H9 (cell line): ENCODE measurements around the gene MYH7. TPM values are rescaled to one million over a fixed set of nuclear protein-coding genes. Genes with fewer than 3 reads are reported as not detected.

ENCODE experiments used
- DNase-seq: peaks from one replicate; pipeline ENCODE4 v3.0.0-alpha.2; 2017
- H2AFZ ChIP-seq: one replicate; pipeline ENCODE4 v1.6.1; 2013; ENCODE audit warnings: mild to moderate bottlenecking, low read length, control low read depth, moderate library complexity
- H2AK5ac ChIP-seq: 2 replicates; pipeline ENCODE4 v1.6.1; 2013; ENCODE audit warnings: low read length, control low read depth, mixed read lengths; ENCODE audit not compliant: insufficient read length
- H2BK120ac ChIP-seq: one replicate; pipeline ENCODE4 v1.6.1; 2013; ENCODE audit warnings: low read depth, mild to moderate bottlenecking, low read length, control low read depth, inconsistent platforms; ENCODE audit not compliant: poor library complexity, severe bottlenecking
- H2BK12ac ChIP-seq: 2 replicates; pipeline ENCODE4 v1.6.1; 2013; ENCODE audit warnings: low read length, control low read depth, mixed read lengths, low read depth; ENCODE audit not compliant: insufficient read length
- H2BK15ac ChIP-seq: 2 replicates; pipeline ENCODE4 v1.6.1; 2013; ENCODE audit warnings: low read depth, low read length, control low read depth
- H2BK20ac ChIP-seq: one replicate; pipeline ENCODE4 v1.6.1; 2013; ENCODE audit warnings: low read depth, mild to moderate bottlenecking, low read length, control low read depth, inconsistent platforms; ENCODE audit not compliant: poor library complexity, severe bottlenecking
- H2BK5ac ChIP-seq: 2 replicates; pipeline ENCODE4 v1.6.1; 2013; ENCODE audit warnings: low read length, control low read depth, mixed read lengths; ENCODE audit not compliant: insufficient read length
- H3K14ac ChIP-seq: 2 replicates; pipeline ENCODE4 v1.6.1; 2013; ENCODE audit warnings: low read length, control low read depth; ENCODE audit not compliant: insufficient read depth
- H3K18ac ChIP-seq: 2 replicates; pipeline ENCODE4 v1.6.1; 2013; ENCODE audit warnings: low read depth, mild to moderate bottlenecking, mixed read lengths, low read length, control low read depth; ENCODE audit not compliant: insufficient read length
- H3K23ac ChIP-seq: 2 replicates; pipeline ENCODE4 v1.6.1; 2013; ENCODE audit warnings: low read length, control low read depth, mixed read lengths, low read depth; ENCODE audit not compliant: insufficient read length
- H3K23me2 ChIP-seq: 2 replicates; pipeline ENCODE4 v1.6.1; 2013; ENCODE audit warnings: low read depth, mild to moderate bottlenecking, mixed read lengths, low read length, control low read depth; ENCODE audit not compliant: insufficient read length, poor library complexity, severe bottlenecking
- H3K27ac ChIP-seq: 2 replicates; pipeline ENCODE4 v1.5.1; 2013; ENCODE audit warnings: low read length, control low read depth, mixed read lengths, low read depth; ENCODE audit not compliant: insufficient read length
- H3K27me3 ChIP-seq: 2 replicates; pipeline ENCODE4 v1.6.1; 2013; ENCODE audit warnings: low read length, control low read depth, inconsistent platforms; ENCODE audit not compliant: insufficient read depth
- H3K4ac ChIP-seq: 2 replicates; pipeline ENCODE4 v1.6.1; 2013; ENCODE audit warnings: low read depth, mild to moderate bottlenecking, control low read depth, inconsistent platforms, low read length, moderate library complexity
- H3K4me1 ChIP-seq: 2 replicates; pipeline ENCODE4 v1.6.1; 2013; ENCODE audit warnings: low read length, control low read depth, inconsistent platforms; ENCODE audit not compliant: insufficient read depth
- H3K4me2 ChIP-seq: 2 replicates; pipeline ENCODE4 v1.6.1; 2013; ENCODE audit warnings: low read length, control low read depth, mixed read lengths; ENCODE audit not compliant: insufficient read length, insufficient read depth
- H3K56ac ChIP-seq: 2 replicates; pipeline ENCODE4 v1.6.1; 2013; ENCODE audit warnings: low read depth, mild to moderate bottlenecking, mixed read lengths, low read length, control low read depth; ENCODE audit not compliant: insufficient read length
- H3K79me1 ChIP-seq: 2 replicates; pipeline ENCODE4 v1.6.1; 2013; ENCODE audit warnings: low read depth, mild to moderate bottlenecking, moderate library complexity, low read length, control low read depth, inconsistent platforms; ENCODE audit not compliant: insufficient read depth, poor library complexity, severe bottlenecking
- H3K79me2 ChIP-seq: 2 replicates; pipeline ENCODE4 v1.6.1; 2013; ENCODE audit warnings: low read length, control low read depth, inconsistent platforms; ENCODE audit not compliant: insufficient read depth
- H3K9ac ChIP-seq: 2 replicates; pipeline ENCODE4 v1.6.1; 2013; ENCODE audit warnings: low read length, control low read depth, mixed read lengths; ENCODE audit not compliant: insufficient read length; ENCODE audit errors: extremely low read depth
- H3K9me3 ChIP-seq: one replicate; pipeline ENCODE4 v1.6.1; 2013; ENCODE audit warnings: low read depth, low read length, inconsistent platforms; ENCODE audit not compliant: control insufficient read depth
- H3T11ph ChIP-seq: one replicate; pipeline ENCODE4 v1.6.1; 2013; ENCODE audit warnings: mild to moderate bottlenecking, low read length, control low read depth, inconsistent platforms
- H4K20me1 ChIP-seq: one replicate; pipeline ENCODE4 v1.6.1; 2013; ENCODE audit not compliant: control insufficient read depth, insufficient read length, insufficient read depth
- H4K5ac ChIP-seq: 2 replicates; pipeline ENCODE4 v1.6.1; 2013; ENCODE audit warnings: low read depth, mild to moderate bottlenecking, mixed read lengths, low read length, control low read depth; ENCODE audit not compliant: insufficient read length
- H4K8ac ChIP-seq: replicated peaks from 2 replicates; pipeline ENCODE4 v1.6.1; 2013; ENCODE audit warnings: low read length, control low read depth, mixed read lengths, low read depth; ENCODE audit not compliant: insufficient read length
- H4K91ac ChIP-seq: 2 replicates; pipeline ENCODE4 v1.6.1; 2013; ENCODE audit warnings: low read depth, mild to moderate bottlenecking, moderate library complexity, mixed read lengths, low read length, control low read depth; ENCODE audit not compliant: insufficient read length
- H3K27ac Mint-ChIP-seq, 3 experiments: 2 replicates in 2 of 3; 3 replicates in 1 of 3; pipeline ENCODE4 v1.8.0; 2020 to 2021; ENCODE audit warnings: mixed read lengths in 3 of 3, mild to moderate bottlenecking in 1 of 3, moderate library complexity in 1 of 3
- H3K27me3 Mint-ChIP-seq: 2 replicates; pipeline ENCODE4 v1.8.0; 2021; ENCODE audit warnings: low read depth, mild to moderate bottlenecking, moderate library complexity, mixed read lengths
- H3K36me3 Mint-ChIP-seq, 3 experiments: 2 replicates in 2 of 3; 3 replicates in 1 of 3; pipeline ENCODE4 v1.8.0; 2020 to 2021; ENCODE audit warnings: low read depth in 3 of 3, mixed read lengths in 3 of 3; ENCODE audit not compliant: insufficient read depth in 1 of 3
- H3K4me1 Mint-ChIP-seq, 2 experiments: 2 replicates each; pipeline ENCODE4 v1.8.0; 2020; ENCODE audit warnings: mixed read lengths in 2 of 2
- H3K4me3 Mint-ChIP-seq, 2 experiments: 2 replicates in 1 of 2; 3 replicates in 1 of 2; pipeline ENCODE4 v1.8.0; 2020 to 2021; ENCODE audit warnings: mild to moderate bottlenecking in 2 of 2, mixed read lengths in 2 of 2, moderate library complexity in 1 of 2
- H3K9me3 Mint-ChIP-seq, 2 experiments: 2 replicates in 1 of 2; 3 replicates in 1 of 2; pipeline ENCODE4 v1.8.0; 2020; ENCODE audit warnings: mild to moderate bottlenecking in 2 of 2, mixed read lengths in 2 of 2, moderate library complexity in 1 of 2
- CTCF ChIP-seq: fragments of 200-600 bp; sonication (generic); conservative IDR thresholded peaks from 3 replicates; pipeline ENCODE4 v1.8.0; 2021; ENCODE audit warnings: antibody characterized with exemption, mild to moderate bottlenecking
- WGBS: extraction: QIAGEN DNeasy Blood & Tissue Kit; methylation state at CpG from one replicate; pipeline ENCODE4 v1.1.7; 2013; ENCODE audit warnings: missing lambda C conversion rate, low lambda C conversion rate, mixed read lengths; ENCODE audit not compliant: insufficient read length; ENCODE audit errors: extremely low coverage; 5-methylcytosine and 5-hydroxymethylcytosine counted together
- total RNA-seq: library from RNA; stranded (reverse); gene quantifications from 2 replicates; pipeline ENCODE4 v1.2.1, GENCODE V29; 2021

Gene MYH7
- total RNA-seq, 1 experiment from 2014 or later: not detected

GRCh38 chr14:23403908-23404307, 31.6 kb downstream of the MYH7 start:
- no CpG with 5 or more reads among the region's 4 CpGs for WGBS
- H3K4me3 Mint-ChIP-seq: no peak overlapping the region
- no peak overlapping the region for H4K8ac ChIP-seq

More at GRCh38 chr14:23403908-23404307, 31.6 kb downstream of the MYH7 start:
- TF ChIP-seq CTCF: no peak
- no peak overlapping the region for H3K23ac ChIP-seq
- H2BK120ac ChIP-seq: no peak overlapping the region
- no peak overlapping the region for H3K4ac ChIP-seq
- Mint-ChIP-seq H3K27ac (no peak overlapping the region), H3K9me3 (no peaks in the 10 kb centered on the region), H3K27me3 (peaks cover 60% of the 10 kb centered on the region), H3K4me1 (peaks cover 11 to 20% of the 10 kb centered on the region in 2 experiments), H3K36me3 (no peaks in the 10 kb centered on the region)
- H3K56ac ChIP-seq: no peak overlapping the region
- H4K91ac ChIP-seq: no peak overlapping the region
- no peak overlapping the region for H4K5ac ChIP-seq
- H3K27me3 ChIP-seq: no peaks in the 10 kb centered on the region
- H3K9me3 ChIP-seq: no peaks in the 10 kb centered on the region
- no peak overlapping the region for H3K18ac ChIP-seq
- no peaks in the 10 kb centered on the region for H3K23me2 ChIP-seq
- no peak overlapping the region for H2BK5ac ChIP-seq
- H4K20me1 ChIP-seq: no peaks in the 10 kb centered on the region
- H3K14ac ChIP-seq: no peak overlapping the region
- H3K4me1 ChIP-seq: no peaks in the 10 kb centered on the region
- H3K9ac ChIP-seq: no peak overlapping the region
- no peak for DNase-seq
- no peak overlapping the region for H2AFZ ChIP-seq
- H2BK12ac ChIP-seq: no peak overlapping the region
- H2BK15ac ChIP-seq: no peak overlapping the region
- H3K79me1 ChIP-seq: no peaks in the 10 kb centered on the region
- no peaks in the 10 kb centered on the region for H3K79me2 ChIP-seq
- H3K27ac ChIP-seq: no peak overlapping the region
- H3K4me2 ChIP-seq: no peak overlapping the region
- no peak overlapping the region for H2AK5ac ChIP-seq
- no peak overlapping the region for H3T11ph ChIP-seq
- no peak overlapping the region for H2BK20ac ChIP-seq
